ENCODE measurements around the gene ST8SIA5.

Gene ST8SIA5

GRCh38 chr18:46738491-46738890 is 18.4 kb downstream of the ST8SIA5 start:
- no peak for DNase-seq (ENCODE audit: low spot score)

DNA sequence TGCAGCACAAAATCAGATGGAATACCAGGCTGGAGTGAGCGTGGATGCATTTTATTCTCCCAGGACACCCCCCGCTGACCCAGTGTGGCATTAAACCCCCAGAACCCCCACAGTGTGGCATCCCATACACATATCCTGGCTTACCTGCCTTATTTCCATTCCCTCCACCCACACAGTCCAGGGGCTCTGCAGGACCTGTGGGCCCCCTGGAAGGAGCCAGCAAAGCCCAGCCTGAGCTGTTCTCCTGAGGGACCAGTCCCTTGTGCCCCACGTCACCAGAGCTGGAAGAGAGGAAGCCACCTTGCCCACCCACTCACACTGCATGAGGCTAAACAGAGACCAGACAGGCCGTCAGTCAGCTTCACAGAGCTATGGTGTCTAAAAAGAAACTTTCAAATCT is 20.1 kb downstream of the ST8SIA5 start:
- DNase-seq (ENCODE audit: low spot score), result no peak

DNA sequence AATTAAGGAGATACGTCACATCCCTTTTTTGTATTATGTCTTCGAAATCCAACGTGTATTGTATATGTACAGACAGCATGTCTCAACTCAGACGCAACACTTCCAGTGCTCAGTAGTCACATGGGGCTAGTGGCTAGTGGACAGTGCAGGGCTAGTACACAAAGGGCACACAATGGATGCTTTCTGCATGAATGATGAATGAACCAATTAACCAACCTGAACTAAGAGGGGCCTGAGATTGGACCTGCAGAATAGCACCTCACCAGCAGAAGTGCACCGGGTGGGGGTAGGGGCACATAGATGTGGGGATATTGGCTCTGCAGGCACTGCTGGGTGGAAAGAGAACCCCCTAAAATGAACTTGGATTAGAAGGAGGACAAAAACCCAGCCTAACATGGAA is 20.7 kb downstream of the ST8SIA5 start:
- no peak for DNase-seq (ENCODE audit: low spot score)

DNA sequence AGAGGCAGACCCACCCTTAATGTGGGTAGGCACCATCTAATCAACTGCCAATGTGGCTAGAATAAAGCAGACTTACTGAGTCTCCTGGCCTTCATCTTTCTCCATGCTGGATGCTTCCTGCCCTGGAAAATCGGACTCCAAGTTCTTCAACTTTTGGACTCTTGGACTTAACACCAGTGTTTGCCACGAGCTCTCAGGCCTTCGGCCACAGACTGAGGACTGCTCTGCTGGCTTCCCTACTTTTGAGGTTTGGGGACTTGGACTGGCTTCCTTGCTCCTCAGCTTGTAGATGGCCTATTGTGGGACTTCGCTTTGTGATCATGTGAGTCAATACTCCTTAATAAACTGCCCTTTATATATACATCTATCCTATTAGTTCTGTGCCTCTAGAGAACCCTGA is 21.9 kb downstream of the ST8SIA5 start:
- no peak for DNase-seq (ENCODE audit: low spot score)

- DNase-seq (ENCODE audit: low spot score), result no peak
Observed at GRCh38 chr18:46733872-46734271, 23.0 kb downstream of the ST8SIA5 start.

- DNase-seq (ENCODE audit: low spot score), result no peak
Observed at GRCh38 chr18:46732801-46733200, 24.1 kb downstream of the ST8SIA5 start.

- DNase-seq (ENCODE audit: low spot score), result no peak
Observed at GRCh38 chr18:46732201-46732600, 24.7 kb downstream of the ST8SIA5 start.

DNA sequence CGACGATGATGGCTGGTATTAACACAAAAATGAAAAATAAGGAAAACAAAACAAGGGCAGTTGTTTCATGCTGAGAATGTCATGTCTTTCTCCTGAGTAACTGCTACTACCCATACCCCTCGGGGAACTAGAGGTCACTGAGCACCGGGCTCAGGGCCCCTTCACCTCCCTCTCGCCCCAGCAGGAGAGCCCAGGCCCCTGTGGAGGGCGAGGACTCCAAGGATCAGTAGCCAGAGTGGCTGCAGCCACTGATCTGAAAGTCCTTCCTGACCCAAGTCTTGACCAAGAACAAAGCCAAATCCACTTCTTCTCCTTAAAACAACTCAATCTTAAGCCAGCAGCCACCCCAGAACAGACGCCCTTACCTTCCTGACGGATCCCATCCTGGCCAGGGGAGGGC is 25.5 kb downstream of the ST8SIA5 start:
- no peak for DNase-seq (ENCODE audit: low spot score)

DNA sequence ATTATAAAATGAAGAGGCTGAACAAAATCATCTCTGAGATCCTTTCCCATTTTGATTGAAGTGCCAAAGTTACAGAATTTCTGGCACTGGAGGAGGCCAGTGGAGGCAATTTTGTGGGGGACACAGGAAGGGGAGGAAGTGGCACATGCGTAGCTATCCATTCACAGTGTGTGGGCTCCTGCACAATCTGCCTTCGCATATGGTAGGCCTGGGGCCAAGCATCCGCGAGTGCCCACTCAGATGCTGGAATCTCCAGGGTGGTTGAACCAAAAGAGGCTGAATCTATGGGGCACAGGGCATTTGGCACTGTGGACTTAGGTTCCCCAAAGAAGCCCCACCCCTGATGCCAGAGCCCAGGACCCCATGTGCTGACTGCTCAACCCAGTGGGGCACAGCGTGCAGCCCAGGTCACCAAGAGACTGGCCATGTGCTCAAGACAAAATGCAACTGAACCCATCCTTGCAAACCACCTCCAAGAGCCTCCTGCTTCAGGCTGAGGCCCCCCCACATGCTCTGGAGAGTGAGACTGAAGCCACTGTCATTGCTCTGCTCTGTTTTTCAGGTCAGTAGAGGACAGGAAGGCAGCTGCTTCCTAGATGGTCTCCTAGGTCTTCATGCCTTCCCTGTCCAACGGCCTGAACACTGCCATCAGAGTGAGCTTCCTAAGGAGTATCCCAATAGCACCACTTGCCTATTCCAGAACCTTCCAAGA is 28.5 kb downstream of the ST8SIA5 start:
- no peak for DNase-seq (ENCODE audit: low spot score)

DNA sequence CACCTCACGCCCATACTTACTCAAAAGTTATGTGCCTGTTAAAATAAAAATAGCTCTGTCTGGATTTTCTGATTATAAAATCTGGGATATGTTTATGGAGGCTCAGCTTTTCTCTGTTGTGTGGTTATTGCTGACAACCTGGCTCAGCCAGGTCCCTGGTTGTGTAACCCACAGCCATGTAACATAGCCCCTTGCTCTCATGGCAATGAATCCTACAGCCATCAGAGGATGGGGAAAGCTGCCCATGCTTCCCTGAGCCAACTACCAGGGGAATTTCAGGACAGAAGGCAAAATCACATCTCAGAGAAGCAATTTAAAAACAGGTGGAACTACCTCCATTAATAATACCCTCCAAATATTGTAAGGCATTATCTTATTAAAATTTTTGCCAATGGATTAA is 29.7 kb downstream of the ST8SIA5 start:
- no peak for DNase-seq (ENCODE audit: low spot score)

- no peak for DNase-seq (ENCODE audit: low spot score)
Observed at GRCh38 chr18:46725310-46725709, 31.5 kb downstream of the ST8SIA5 start.

GRCh38 chr18:46723856-46724415 is 32.9 kb downstream of the ST8SIA5 start:
- no peak for DNase-seq (ENCODE audit: low spot score)

DNA sequence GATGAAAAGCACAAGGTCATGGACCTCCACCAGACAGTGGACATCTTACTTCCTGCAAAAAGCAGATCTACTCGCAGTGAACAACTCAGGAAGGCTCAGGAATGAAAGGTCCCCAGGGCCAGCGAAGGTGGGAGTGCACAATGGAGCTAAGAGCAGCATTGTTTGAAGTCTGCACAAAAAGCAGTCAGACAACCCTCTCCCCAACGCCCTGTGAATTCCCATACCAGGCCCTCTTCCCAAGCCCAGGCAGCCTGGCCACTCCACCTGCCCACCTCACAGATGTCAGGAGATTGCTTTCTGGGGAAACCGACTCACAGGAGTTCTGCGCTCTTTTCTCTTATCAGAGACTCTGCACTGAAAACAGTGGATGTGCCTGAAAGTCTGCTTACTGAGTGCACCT is 34.8 kb downstream of the ST8SIA5 start:
- no peak for DNase-seq (ENCODE audit: low spot score)

DNA sequence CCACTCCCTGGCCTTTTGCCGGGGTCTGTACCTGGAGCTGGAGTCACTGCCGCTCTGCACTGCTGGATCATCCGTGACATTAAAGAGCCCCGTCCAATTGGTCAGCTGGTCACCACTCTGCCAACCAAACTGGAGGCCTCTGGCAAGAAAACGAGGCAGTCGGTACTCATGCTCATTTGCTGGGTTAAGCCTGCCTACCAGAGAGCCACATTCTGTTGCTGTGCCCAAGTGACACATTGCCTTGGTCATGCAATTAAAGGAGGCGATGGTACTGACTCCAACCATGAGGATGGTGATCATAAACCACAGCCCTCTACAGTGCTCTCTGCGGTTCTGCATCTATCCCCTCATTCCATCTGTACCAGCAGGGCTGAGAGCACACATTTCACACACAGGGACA is 35.5 kb downstream of the ST8SIA5 start:
- no peak for DNase-seq (ENCODE audit: low spot score)

DNA sequence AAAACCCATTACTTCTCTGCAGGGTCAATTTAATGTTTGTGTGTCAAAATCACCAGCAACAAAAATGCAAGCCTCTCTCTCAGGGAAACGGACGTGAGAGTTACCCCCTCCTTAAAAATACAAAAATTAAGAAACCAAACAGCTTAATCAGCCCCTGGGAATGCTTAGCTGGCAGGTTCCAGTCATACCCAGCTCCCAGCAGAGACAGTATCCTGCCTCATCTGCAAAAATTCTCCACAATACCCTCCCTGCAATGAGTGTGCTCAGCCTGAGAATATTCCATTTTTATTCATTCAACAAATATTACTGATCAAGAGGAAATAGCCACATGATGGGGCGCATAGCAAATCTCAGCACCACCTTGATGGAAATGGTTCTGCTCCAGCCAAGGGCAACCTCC is 36.3 kb downstream of the ST8SIA5 start:
- no peak for DNase-seq (ENCODE audit: low spot score)

- no peak for DNase-seq (ENCODE audit: low spot score)
Observed at GRCh38 chr18:46720092-46720491, 36.8 kb downstream of the ST8SIA5 start.

DNA sequence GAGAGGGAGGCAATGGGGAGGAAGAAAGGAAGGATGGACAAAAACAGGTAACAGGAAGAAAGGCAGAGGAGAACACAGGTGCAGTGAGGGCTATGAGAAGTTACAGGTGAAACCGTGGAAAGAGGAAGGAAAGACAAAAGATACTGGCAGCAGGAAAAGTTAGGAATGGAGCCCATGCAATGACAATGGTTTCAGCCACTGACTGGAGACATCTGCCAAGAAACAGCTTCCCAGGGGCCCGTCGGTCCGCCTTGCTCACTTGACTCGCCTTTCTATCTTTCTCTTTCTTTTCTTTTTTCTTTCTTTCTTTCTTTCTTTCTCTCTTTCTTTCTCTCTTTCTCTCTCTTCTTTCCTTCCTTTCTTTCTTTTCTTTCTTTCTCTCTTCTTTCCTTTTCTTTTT is 37.5 kb downstream of the ST8SIA5 start:
- no peak for DNase-seq (ENCODE audit: low spot score)

- DNase-seq (ENCODE audit: low spot score), result no peak
Observed at GRCh38 chr18:46718501-46719341, 38.1 kb downstream of the ST8SIA5 start.

DNA sequence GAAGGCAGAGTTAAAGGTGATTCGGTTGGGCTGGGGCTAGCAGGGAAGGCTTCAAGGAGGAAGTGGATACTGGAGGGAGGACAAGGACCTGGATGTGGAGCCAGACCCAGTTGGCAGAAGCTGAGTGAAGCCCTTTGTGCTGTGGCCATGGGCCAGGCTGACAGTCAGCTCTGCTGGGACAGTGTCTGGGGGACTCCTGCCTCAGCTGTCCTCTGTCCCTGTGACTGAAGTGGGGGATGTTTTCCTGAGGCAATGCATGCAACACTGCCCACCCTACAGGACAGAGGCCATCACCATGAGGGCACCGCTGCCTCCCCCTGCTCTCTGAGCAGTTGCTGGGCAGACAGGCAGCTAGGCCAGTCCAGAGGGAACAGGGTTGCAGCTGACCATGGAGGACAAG is 40.0 kb downstream of the ST8SIA5 start:
- DNase-seq (ENCODE audit: low spot score), result no peak

GRCh38 chr18:46716336-46716735 is 40.5 kb downstream of the ST8SIA5 start:
- DNase-seq (ENCODE audit: low spot score), result no peak

- DNase-seq (ENCODE audit: low spot score), result no peak
Observed at GRCh38 chr18:46715062-46715461, 41.8 kb downstream of the ST8SIA5 start.

DNA sequence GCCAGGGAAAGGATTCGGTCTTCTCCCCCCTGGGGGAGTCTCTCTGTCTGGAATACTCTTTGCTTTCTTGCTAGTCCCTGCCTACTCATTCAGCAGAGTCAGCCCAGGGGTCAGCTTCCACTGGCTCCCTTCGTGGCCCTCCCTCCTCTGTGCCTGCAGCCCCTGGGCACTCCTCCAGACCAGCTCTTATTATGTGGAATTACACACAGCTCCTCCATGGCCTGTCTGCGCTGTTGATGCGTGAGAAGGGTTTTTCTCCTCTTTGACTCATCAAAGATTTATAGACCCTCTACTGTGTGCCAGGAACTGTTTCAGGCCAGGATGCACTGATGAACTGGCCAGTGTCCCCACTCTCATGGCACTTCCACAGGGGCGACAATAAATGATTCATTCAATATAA is 44.4 kb downstream of the ST8SIA5 start:
- DNase-seq (ENCODE audit: low spot score), result no peak

GRCh38 chr18:46711444-46711863 is 45.4 kb downstream of the ST8SIA5 start:
- DNase-seq (ENCODE audit: low spot score), result no peak
